GM19455 (cell line): ENCODE data around the gene APOL2.
"Not testable (repeated sequence)": the region's sequence is repeated elsewhere in the genome, so short reads cannot be mapped to it uniquely, and the experiment has no call there.

ENCODE experiments used
- ATAC-seq: cut with Tn5 transposase; IDR thresholded peaks from one replicate; pipeline ENCODE4 v1.9.1; 2021; ENCODE audit not compliant: unreplicated experiment

APOL2 gene

DNA sequence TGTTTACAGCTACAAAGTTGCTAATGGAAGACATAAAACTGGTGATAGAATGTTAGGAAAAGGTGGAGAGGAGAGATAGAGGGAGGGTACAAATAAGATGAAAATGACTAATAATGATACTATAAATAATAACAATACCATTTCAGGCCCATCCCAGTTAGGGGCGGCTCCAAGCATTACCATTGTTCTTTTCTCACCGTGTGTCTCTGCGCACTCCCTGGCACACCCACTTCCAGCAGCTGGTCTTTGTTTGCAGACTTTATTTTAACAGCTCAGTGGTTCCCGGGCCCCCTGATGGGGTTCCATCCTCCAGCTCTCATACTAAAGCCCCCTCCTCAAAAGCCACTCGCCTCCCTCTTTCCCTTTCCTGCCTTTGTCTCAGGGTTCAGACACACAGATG is 38.3 kb downstream of the APOL2 start:
- ATAC-seq = not testable (repeated sequence)

DNA sequence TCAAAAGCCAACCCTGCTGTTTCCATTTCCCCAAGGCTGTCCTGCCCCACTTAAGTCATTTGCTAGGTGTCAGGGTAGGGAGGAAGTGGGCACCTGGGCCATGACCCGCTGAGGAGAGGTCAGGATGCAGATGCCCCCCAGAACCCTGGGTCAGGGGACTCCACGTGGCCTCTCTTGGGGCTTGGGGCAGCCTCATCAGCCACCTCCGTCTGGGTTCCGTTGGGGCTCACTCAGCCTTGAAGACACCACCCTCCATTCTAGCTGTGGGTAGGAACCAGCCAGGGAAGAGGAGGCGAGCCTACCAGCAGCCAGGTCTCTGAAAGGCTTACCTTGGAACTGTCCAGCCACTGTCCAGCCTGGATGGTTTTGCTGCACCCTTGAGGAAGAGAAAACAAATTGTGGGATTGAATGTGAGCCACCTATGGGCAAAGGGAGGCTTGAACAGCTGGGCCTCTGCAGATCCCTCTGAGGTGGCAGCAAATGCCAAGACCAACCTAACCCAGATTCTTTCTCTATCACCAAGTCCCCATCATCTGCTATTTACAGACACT is 40.3 kb downstream of the APOL2 start:
- no peak for ATAC-seq

DNA sequence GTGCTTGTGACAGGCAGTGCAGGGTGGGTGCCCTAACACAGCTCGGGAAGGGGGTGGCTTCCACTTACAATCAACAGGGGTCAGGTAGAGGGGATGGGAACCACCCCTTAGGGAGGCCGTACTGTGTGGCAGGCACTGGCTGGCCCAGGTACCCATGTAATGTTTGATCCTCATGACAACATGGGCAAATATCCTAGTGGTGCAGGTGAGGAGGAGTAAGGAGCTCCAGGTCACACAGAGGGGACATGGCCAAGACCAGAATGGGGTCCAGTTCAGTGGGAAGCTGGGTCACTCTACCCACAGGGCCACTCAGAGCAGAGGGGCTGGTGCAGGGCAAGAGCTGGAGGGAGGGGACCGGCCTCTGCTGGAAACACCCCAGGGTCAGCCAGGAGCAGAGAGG is 40.8 kb downstream of the APOL2 start:
- no peak for ATAC-seq

DNA sequence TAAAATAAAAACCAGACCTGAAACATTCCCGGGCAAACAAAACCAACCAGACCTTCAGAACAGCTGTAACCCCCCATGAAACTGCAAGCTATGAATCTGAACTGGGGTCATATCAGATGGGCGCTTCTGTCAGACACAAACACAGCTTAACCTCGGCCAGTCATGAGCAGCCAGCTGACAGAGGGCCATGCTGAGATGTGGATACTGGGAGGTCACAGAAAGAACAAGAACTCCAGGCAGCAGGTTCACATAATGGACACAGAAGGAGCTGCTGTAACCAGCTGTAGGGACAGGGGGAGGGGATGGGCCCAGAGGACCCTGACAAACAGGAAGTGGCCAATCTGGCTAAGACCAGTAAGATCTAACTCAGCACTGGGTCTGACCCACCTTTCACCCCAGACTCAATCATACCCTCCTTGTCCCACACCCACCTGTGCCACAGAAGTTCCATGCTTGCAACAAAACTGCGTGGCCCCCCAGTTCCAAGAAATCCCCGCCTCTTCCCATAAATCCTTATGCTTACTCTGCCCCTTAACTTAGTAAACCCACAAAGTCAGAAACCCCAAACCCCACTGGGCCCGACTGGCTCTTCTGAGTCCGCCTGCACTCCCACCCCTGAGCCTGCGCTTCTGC is 41.7 kb downstream of the APOL2 start:
- no peak for ATAC-seq

DNA sequence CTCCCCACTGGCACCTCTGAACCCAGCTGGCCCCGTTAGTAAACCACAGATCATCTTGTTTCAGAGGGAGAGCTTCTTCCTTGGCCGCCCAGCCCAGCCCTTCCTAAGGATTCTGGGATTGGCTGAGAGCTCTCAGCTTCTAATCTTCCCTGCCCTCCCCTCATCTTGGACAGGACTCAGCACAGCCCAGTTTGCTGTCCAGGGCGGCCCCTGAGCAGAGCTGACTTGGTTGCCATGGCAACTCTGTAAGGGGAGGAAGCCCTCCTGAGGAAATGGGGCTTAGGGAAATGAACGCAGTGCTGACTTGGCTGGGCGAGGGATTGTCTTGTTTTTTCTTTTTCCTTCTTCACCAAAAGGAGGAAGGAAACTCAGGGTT is 42.3 kb downstream of the APOL2 start:
- no peak for ATAC-seq

DNA sequence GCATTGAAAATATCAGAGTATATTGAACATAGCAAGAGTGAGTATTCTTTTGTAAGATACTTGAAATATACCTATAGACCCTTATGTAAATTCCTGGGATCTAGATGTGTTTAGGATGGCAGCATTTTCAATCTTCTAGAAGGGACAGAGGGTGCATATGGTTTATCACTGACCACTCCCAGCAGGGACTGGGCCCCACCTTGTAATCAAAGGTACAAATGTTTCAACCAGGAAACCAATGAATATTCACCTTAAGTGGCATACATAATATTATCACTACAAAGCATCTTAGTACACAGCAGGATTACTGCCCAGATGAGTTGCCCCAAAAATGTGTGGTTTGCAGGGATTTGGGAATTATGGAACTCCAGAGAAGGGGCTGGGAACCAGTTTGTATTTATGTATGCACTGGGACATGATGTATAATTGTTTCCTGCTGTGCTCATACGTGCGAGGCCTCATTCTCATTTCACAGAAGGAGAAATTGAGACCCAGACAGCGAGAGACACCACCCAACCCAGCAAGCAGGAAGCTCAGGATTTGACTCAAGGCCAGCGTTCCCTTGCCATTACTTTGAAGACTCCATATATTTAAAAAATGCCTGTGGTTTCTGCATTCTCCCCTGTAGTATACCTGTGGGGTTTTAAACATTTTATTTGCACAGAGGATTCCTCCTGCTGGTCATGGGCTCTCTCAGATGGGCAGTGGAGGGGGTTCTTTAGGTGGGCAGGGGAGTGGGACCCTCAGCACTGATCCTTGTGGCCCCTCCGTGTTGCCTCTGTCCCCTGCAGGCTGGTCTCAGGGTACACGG is 42.9 kb downstream of the APOL2 start:
- ATAC-seq = no peak

DNA sequence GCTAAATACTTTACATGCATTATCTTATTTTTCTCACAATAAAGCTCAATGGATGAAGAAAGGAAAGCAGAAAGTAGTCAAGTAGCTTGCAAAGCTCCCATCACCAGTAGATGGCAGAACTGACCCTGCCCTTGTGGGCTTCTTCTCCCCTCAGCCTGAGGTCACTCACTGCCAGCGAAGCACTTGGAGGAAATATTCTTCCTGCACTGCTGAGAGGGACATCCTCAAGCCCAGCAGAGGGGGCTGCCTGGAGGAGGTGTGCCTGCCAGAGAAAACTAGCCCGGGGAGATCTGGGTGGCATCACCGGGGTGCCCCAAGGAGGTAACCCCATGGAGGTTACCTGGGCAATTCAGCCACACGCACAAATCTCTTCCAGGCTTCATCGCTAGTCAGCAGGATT is 44.4 kb downstream of the APOL2 start:
- no peak for ATAC-seq

DNA sequence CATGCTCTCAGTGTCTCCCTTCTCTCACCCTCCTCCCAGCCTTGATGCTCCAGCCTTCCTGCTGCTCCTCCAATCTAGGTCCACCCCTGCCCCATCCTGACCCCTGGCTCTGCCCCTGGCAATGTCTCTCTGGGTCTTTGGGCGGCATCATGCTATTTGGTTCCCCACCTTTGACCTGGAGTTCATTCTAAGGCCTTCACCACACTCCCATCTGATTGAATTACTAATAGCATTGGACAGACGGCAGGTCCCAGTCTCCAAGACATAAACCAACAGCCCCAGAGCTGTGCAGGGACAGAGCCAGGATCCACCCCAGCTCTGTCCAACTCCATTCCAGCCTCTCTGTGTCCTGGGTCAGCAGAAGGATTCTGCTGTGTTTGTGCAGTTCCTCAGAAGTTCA is 44.9 kb downstream of the APOL2 start:
- ATAC-seq = no peak

DNA sequence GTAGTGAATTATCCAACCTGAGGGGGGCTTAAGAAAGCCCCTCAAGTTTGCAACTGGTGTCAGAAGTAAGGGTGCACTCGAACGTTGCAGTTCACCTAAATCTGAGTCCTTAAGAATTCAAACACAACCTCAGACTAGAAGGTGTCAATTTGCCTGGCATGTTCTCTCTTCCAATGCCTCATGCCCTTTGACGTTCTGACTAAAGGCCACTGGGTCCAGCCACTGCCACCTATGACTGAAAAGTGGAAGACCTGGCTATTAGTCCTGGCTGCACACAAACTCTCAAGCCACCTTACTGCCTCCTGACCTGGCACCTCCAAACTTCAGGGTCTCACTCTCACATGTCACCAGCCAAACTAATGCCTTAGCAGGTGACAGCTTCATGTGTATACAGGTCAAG is 45.8 kb downstream of the APOL2 start:
- no peak for ATAC-seq

DNA sequence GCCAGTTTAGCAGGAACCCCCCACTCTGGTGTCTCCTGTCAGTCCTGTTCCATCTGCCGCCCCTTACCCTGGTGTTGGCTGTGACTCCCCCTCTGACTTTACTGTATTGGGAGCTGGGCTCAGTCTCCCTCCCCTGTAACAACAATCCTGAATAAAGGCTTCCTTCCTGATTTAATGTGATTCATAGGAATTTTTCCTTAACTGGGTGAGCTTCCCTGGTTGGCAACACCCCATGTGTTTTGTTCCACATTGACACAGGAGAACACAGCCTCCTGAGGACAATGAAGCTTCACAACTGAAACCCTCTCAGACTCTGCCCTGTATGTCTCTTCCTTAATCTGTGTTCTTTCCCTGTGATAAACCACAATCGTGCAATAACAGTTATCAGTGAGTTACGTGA is 46.2 kb downstream of the APOL2 start:
- no peak for ATAC-seq

DNA sequence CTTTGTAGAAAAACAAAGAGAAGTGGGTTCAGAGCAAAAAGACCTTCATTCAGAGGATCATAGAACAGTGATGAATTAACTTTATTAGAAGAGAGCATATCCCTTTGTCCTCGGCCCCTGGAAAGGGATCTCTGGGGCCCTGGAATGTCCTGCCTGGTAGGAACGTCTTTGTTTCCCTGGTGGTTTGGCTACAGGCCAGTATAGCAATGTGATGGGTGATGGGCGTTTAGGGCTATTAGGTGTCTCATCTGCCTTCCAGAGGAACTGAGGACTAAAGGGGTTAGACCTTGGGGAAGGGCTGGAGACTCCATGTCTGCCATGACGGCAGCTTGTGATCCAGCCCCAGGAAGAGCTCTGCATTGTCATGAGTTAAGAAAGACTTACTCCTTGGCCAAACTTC is 46.8 kb downstream of the APOL2 start:
- ATAC-seq = no peak

DNA sequence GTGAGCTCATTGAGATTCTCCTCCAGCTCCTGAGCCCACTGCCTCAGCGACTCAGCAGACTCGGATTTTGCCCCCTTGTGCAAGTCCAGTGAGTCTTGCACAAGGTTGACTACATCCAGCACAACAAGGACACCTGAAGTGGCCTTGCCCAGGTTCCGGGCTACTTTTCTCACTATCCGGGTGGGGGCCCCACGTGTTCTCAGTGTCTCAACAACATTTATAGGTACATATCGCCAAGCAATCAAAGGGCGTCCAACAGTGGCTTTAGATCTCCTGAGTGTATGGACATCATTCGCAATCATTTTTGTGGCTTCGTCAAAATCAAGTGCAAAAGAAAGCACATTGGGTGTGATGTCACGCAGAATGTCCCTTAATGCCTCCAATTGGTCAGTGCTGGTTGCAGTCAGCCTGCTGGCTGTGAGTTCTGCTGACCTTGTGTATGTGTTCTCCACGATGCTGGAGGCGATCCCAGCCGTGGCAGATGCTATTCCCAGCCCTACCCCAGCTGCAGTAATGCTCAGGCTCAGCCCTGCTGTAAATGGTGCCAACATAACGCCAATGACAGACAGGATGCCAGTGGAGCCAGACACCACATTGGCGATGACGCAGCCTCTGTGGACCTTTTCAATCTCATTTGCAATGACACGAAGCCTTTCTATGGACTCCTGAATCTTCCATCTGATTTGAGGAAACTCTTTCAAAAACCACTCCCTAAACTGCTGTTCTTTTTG is 48.1 kb downstream of the APOL2 start:
- ATAC-seq = no peak

DNA sequence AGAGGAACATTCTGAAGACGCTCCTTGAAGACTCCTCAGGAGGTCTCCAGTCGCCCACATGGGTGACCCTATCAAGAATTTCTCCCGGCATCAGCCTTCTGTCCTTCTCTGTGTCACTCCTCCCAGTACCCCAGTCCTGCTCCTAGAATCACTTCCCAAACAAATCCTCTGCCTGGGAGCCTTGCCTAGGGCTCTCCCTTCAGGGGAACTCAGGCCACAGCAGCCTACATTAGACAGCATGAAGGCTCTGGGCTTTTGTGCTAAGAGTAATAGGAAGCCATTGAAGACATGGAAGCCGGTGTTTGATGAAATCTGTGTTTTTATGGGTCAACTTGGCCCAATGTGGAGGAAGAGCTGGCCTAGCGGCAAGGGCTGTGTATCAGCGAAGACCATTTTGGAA is 51.5 kb downstream of the APOL2 start:
- ATAC-seq = not testable (repeated sequence)

DNA sequence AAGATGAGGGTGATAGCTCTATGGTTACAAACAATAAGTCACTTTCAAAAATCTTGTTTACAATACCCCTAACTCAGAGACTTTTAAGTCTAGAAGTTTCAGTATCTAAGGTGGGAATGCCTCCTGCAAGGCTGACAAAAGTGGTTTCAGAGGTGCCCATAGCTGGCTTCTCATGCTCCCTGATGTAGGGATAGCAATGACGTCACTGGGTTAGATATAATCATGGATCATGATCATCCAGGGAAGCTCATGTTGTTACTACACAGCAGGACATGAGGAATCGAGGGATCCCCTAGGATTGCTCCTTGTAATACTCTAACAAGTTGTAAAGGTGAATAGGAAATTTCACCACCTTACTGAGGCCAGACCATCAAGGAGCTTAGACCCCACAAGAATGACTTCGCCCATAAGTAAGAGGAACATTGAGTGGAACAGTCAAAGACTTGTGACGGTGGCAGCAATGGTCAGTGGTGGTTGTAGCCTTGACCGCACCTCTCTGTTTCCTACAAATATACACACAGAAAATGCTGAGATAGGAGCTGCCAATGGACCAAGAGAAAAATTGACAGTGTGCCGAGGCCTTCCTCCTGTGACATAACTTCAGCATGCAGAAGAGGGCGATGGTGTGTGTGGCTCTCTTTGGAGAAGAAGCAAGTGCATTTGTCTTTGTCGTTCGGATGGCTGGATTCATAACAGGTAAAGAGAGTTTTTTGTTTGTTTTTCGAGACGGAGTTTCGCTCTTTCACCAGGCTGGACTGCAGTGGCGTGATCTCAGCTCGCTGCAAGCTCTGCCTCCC is 53.3 kb downstream of the APOL2 start:
- ATAC-seq = no peak

DNA sequence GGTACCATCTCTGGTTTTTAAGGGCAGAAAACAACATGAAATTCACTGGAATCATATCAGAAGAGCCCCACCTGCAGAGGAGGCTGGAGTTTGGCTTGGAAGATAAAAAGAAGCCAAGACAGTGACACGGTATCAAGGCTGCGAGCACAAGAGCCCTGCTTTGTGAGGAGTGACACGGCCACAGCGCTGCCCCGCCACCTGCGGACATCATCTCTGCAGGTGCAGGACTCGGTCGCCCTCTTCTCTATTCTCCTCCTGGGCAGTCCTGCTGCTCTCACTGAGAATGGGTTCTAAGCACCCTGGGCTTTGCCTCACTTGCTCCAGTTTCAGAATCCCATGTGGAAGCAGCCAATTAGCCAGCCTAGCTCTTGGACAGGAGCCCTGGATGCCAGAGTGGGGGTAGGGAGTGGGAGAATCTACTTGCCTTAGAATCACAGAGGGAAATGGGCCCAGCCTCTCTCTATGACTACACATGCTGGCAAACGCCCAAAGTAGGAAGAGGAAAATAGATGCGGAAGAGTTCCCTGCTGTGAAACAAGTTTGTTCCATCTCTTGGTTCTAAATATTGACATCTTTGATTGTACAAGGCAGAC is 54.8 kb downstream of the APOL2 start:
- ATAC-seq = no peak

DNA sequence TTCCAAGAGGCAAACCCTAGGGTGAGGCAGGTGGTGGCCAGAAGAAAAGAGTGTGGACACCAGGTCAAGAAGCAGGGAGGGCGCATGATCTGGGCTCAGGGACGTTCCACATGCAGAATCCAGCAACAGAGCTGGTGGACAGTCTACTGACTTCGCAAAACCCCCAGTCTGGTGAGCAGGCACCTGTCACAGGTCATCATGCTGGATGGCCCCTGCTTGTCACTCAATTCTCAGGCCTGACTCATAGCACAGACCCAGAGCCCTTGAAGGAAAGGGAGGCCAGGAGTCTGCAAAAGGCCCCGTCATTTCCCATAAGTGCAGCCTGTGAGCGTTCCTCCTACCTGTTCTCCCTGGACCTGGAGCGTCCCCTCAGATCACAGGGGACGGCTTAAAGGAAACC is 55.9 kb downstream of the APOL2 start:
- no peak for ATAC-seq

DNA sequence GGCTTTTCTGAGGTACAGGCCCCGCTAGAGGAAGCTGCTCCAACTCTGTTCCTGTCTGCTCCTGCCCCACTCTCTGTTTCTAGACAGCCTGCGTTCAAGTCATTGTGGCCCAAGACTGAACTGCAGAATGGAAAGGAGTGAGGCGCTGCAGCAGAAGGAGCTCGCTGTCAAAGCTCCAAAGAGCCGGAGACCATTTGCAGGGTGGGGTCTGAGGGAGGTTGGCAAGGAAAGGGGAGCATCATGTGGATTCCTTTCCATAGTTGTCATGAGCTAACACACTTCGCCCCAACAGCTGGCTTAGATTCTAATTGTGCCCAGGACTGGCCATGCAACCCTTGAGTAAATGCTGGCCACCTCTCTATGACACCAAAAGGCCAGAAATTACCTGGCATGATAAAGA is 56.5 kb downstream of the APOL2 start:
- no peak for ATAC-seq

DNA sequence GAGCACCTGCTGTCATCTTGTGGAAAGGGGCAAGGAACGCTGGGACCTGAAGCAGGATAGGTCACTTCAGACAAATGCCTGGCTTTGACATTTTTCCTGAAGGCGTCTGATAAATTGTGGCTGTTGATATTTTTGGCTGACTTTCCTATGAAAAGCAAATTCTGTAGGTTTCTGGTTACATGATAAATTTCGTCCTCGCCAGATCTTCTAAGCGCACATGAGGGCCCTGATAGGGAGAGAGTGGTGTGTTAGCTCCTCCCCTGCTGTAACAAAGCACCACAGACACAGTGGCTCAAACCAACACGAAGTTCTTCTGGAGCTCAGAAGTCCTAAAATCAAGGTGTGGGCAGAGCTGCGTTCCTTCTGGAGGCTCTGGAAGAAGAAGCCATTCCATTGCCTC is 57.3 kb downstream of the APOL2 start:
- no peak for ATAC-seq

DNA sequence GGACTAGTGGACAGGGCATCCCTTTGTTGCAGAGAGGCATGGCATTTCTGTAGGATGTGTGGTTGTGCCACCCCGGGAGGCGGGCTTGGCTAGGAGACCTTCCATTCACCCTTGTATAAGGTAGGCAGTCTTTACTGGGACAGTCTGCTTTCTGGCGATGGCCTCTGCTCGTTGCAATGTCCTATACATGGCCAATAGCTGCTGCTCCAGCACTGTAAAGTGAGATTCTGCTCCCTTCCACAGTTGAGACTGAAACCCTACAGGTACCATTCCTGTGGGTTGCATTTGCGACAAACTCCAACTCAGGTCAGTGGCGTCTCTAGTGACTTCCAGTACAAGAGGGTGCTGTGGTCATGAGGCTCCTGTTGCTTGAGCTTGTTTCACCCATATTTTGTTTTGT is 58.4 kb downstream of the APOL2 start:
- ATAC-seq = no peak

DNA sequence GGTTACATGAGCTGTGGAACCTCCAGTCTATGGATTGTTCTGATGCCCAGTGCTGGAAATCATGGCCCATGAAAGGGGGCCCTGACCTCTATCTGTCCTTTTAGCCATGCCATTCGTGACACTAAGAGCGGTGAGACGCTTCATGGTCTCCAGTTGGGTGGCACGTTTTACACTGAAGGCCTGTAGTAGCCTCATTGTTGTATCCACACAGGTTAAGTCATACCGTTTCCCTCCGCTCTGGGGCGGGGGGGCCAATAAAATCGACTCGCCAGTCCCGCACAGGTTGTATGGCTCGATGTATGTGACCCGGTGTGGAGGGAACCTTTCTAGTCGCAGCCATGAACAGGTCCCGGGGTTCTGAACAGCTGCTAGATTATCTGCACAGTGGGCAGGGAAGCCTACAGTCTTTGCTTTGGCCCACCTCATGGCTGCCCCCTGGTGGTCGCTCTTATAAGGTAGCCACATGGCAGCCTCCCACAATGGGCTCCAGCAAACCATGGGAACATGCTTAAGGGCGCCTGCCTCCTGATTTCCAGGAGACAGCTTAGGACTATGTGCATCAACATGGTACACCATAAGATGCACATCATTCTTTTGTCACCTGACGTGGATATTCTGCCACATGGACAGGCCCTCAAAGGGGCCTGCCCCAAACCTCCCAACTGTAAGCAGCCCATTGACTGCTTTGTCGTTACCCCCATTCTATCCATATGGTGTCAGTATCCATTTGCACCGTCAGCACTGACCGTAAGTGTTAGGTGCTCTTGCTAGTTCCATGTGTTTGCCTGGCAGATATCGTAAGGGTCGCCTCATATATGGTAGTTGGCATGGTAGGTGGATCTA is 59.1 kb downstream of the APOL2 start:
- no peak for ATAC-seq
